ENCODE measurements around the gene RMP24.
A peak's percentile ranks its signal among the peaks of the same experiment; 100 is the strongest.

The RMP24 gene

GRCh38 chr18:35972197-35973000 lies at the start of gene RMP24:
TSS of gene RMP24 (plus strand) at chr18:35972679.
- H3K27ac Mint-ChIP-seq, result peak within 1 kb of the TSS; percentile 92
- H3K4me1 Mint-ChIP-seq, result peaks cover 34% of the 10 kb centered on the region

GRCh38 chr18:35923939-35924684 lies 48.4 kb upstream of the RMP24 start:
- no peaks in the 10 kb centered on the region for H3K9me3 Mint-ChIP-seq
- no peak overlapping the region for H3K4me3 Mint-ChIP-seq
- H3K27me3 Mint-ChIP-seq, result peaks cover 10% of the 10 kb centered on the region
- ATAC-seq (ENCODE audit: low read depth), result no peak
- no peaks in the 10 kb centered on the region for H3K4me1 Mint-ChIP-seq
- H3K27ac Mint-ChIP-seq, result no peak overlapping the region
- DNase-seq (ENCODE audit: low spot score in 2 of 2), result no peak
- no peaks in the 10 kb centered on the region for H3K36me3 Mint-ChIP-seq

More at GRCh38 chr18:35972197-35973000, at the start of gene RMP24:
- ATAC-seq (ENCODE audit: low read depth) (peak; percentile 87), DNase-seq (ENCODE audit: low spot score in 2 of 2) (peak; percentile 87 to 90)
- peaks cover 13% of the 10 kb centered on the region for H3K36me3 Mint-ChIP-seq
- H3K9me3 Mint-ChIP-seq, result no peaks in the 10 kb centered on the region
- H3K4me3 Mint-ChIP-seq, result peak within 1 kb of the TSS; percentile 94
- H3K27me3 Mint-ChIP-seq, result no peaks in the 10 kb centered on the region

- H3K9me3 Mint-ChIP-seq, result peaks cover 2% of the 10 kb centered on the region
- no peak for ATAC-seq (ENCODE audit: low read depth)
- DNase-seq (ENCODE audit: low spot score in 2 of 2), result no peak
- H3K27ac Mint-ChIP-seq, result no peak overlapping the region
- H3K27me3 Mint-ChIP-seq, result peaks cover 10% of the 10 kb centered on the region
- H3K4me1 Mint-ChIP-seq, result no peaks in the 10 kb centered on the region
- H3K36me3 Mint-ChIP-seq, result no peaks in the 10 kb centered on the region
- no peak overlapping the region for H3K4me3 Mint-ChIP-seq
Measured at GRCh38 chr18:35926884-35927283, 45.6 kb upstream of the RMP24 start.

GRCh38 chr18:35927430-35927829 lies 45.0 kb upstream of the RMP24 start:
- H3K27ac Mint-ChIP-seq, result no peak overlapping the region
- H3K4me3 Mint-ChIP-seq, result no peak overlapping the region
- DNase-seq (ENCODE audit: low spot score in 2 of 2), result no peak
- H3K9me3 Mint-ChIP-seq, result peaks cover 2% of the 10 kb centered on the region
- no peak for ATAC-seq (ENCODE audit: low read depth)
- no peaks in the 10 kb centered on the region for H3K36me3 Mint-ChIP-seq
- H3K27me3 Mint-ChIP-seq, result peaks cover 10% of the 10 kb centered on the region
- no peaks in the 10 kb centered on the region for H3K4me1 Mint-ChIP-seq

- H3K4me3 Mint-ChIP-seq, result no peak overlapping the region
- H3K4me1 Mint-ChIP-seq, result no peaks in the 10 kb centered on the region
- H3K27me3 Mint-ChIP-seq, result no peaks in the 10 kb centered on the region
- no peak overlapping the region for H3K27ac Mint-ChIP-seq
- H3K9me3 Mint-ChIP-seq, result peaks cover 2% of the 10 kb centered on the region
- ATAC-seq (ENCODE audit: low read depth), result no peak
- H3K36me3 Mint-ChIP-seq, result no peaks in the 10 kb centered on the region
- DNase-seq (ENCODE audit: low spot score in 2 of 2), result no peak
Measured at GRCh38 chr18:35933982-35934381, 38.5 kb upstream of the RMP24 start.

GRCh38 chr18:35934891-35935290 lies 37.6 kb upstream of the RMP24 start:
- Mint-ChIP-seq H3K4me1 (no peaks in the 10 kb centered on the region), H3K27me3 (peaks cover 3% of the 10 kb centered on the region), H3K9me3 (peaks cover 2% of the 10 kb centered on the region), H3K36me3 (peaks cover 1% of the 10 kb centered on the region), H3K4me3 (no peak overlapping the region), H3K27ac (no peak overlapping the region)
- ATAC-seq (ENCODE audit: low read depth), result no peak
- no peak for DNase-seq (ENCODE audit: low spot score in 2 of 2)

GRCh38 chr18:35935805-35936204 lies 36.7 kb upstream of the RMP24 start:
- H3K27ac Mint-ChIP-seq, result no peak overlapping the region
- DNase-seq (ENCODE audit: low spot score in 2 of 2) (no peak), ATAC-seq (ENCODE audit: low read depth) (no peak)
- H3K9me3 Mint-ChIP-seq, result no peaks in the 10 kb centered on the region
- H3K4me3 Mint-ChIP-seq, result no peak overlapping the region
- no peaks in the 10 kb centered on the region for H3K4me1 Mint-ChIP-seq
- H3K27me3 Mint-ChIP-seq, result peaks cover 3% of the 10 kb centered on the region
- peaks cover 1% of the 10 kb centered on the region for H3K36me3 Mint-ChIP-seq

GRCh38 chr18:35936951-35937350 lies 35.5 kb upstream of the RMP24 start:
- DNase-seq (ENCODE audit: low spot score in 2 of 2) (no peak), ATAC-seq (ENCODE audit: low read depth) (no peak)
- Mint-ChIP-seq H3K9me3 (no peaks in the 10 kb centered on the region), H3K27ac (no peak overlapping the region), H3K36me3 (peaks cover 1% of the 10 kb centered on the region), H3K27me3 (peaks cover 3% of the 10 kb centered on the region), H3K4me3 (no peak overlapping the region), H3K4me1 (no peaks in the 10 kb centered on the region)

GRCh38 chr18:35938158-35938557 lies 34.3 kb upstream of the RMP24 start:
- H3K4me3 Mint-ChIP-seq, result no peak overlapping the region
- DNase-seq (ENCODE audit: low spot score in 2 of 2) (no peak), ATAC-seq (ENCODE audit: low read depth) (no peak)
- no peaks in the 10 kb centered on the region for H3K9me3 Mint-ChIP-seq
- H3K27me3 Mint-ChIP-seq, result peaks cover 3% of the 10 kb centered on the region
- no peak overlapping the region for H3K27ac Mint-ChIP-seq
- H3K4me1 Mint-ChIP-seq, result no peaks in the 10 kb centered on the region
- peaks cover 1% of the 10 kb centered on the region for H3K36me3 Mint-ChIP-seq

GRCh38 chr18:35938562-35938961 lies 33.9 kb upstream of the RMP24 start:
- Mint-ChIP-seq H3K9me3 (no peaks in the 10 kb centered on the region), H3K27me3 (peaks cover 3% of the 10 kb centered on the region), H3K4me1 (no peaks in the 10 kb centered on the region), H3K36me3 (peaks cover 1% of the 10 kb centered on the region), H3K27ac (no peak overlapping the region), H3K4me3 (no peak overlapping the region)
- DNase-seq (ENCODE audit: low spot score in 2 of 2) (no peak), ATAC-seq (ENCODE audit: low read depth) (no peak)

GRCh38 chr18:35939138-35939537 lies 33.3 kb upstream of the RMP24 start:
- Mint-ChIP-seq H3K27me3 (peaks cover 3% of the 10 kb centered on the region), H3K36me3 (peaks cover 1% of the 10 kb centered on the region), H3K4me3 (no peak overlapping the region), H3K4me1 (no peaks in the 10 kb centered on the region), H3K27ac (peak overlapping the region; percentile 53), H3K9me3 (no peaks in the 10 kb centered on the region)
- DNase-seq (ENCODE audit: low spot score in 2 of 2) (no peak), ATAC-seq (ENCODE audit: low read depth) (no peak)

GRCh38 chr18:35941299-35941698 lies 31.2 kb upstream of the RMP24 start:
- H3K4me1 Mint-ChIP-seq, result no peaks in the 10 kb centered on the region
- peaks cover 3% of the 10 kb centered on the region for H3K27me3 Mint-ChIP-seq
- no peaks in the 10 kb centered on the region for H3K9me3 Mint-ChIP-seq
- H3K4me3 Mint-ChIP-seq, result no peak overlapping the region
- DNase-seq (ENCODE audit: low spot score in 2 of 2) (no peak), ATAC-seq (ENCODE audit: low read depth) (no peak)
- peaks cover 1% of the 10 kb centered on the region for H3K36me3 Mint-ChIP-seq
- H3K27ac Mint-ChIP-seq, result no peak overlapping the region

GRCh38 chr18:35942133-35942532 lies 30.3 kb upstream of the RMP24 start:
- Mint-ChIP-seq H3K36me3 (peaks cover 1% of the 10 kb centered on the region), H3K27me3 (peaks cover 3% of the 10 kb centered on the region), H3K9me3 (no peaks in the 10 kb centered on the region), H3K4me3 (no peak overlapping the region), H3K27ac (no peak overlapping the region), H3K4me1 (no peaks in the 10 kb centered on the region)
- DNase-seq (ENCODE audit: low spot score in 2 of 2), result no peak
- no peak for ATAC-seq (ENCODE audit: low read depth)

GRCh38 chr18:35942661-35943060 lies 29.8 kb upstream of the RMP24 start:
- Mint-ChIP-seq H3K4me1 (no peaks in the 10 kb centered on the region), H3K27ac (no peak overlapping the region), H3K36me3 (peaks cover 1% of the 10 kb centered on the region), H3K9me3 (no peaks in the 10 kb centered on the region), H3K4me3 (no peak overlapping the region), H3K27me3 (peaks cover 3% of the 10 kb centered on the region)
- no peak for ATAC-seq (ENCODE audit: low read depth)
- no peak for DNase-seq (ENCODE audit: low spot score in 2 of 2)

Measured in memory B cell (primary cell).